RPMI8226 (cell line): ENCODE measurements around the gene KCNJ15.

Source experiments
- DNase-seq: peaks from one replicate; pipeline ENCODE4 v3.0.0-alpha.2; 2015

Gene KCNJ15

GRCh38 chr21:38300141-38300578 lies 43.4 kb downstream of the KCNJ15 start:
- no peak for DNase-seq

- no peak for DNase-seq
Measured at GRCh38 chr21:38301321-38302214, 44.8 kb downstream of the KCNJ15 start.

DNA sequence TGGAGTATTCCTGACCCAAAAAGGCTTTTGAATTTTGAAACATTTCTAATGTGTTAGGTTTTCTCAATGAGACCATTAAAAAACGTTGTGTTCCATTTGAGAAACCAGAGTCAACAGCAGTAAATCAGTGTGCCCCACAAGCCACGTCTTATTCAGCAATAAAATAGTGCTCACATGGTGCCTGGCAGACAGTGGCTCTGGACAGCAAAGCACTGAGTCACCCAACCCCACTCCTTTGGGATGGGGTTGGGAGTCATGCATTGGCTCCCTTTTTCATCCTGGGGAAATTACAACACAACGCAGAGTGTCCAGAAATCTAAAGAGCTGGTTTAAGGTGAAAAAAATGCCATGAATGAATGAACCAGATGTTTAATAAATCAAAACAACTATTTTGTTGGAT lies 46.5 kb downstream of the KCNJ15 start:
- DNase-seq: no peak

GRCh38 chr21:38306433-38307141 lies 49.8 kb downstream of the KCNJ15 start:
- no peak for DNase-seq

DNA sequence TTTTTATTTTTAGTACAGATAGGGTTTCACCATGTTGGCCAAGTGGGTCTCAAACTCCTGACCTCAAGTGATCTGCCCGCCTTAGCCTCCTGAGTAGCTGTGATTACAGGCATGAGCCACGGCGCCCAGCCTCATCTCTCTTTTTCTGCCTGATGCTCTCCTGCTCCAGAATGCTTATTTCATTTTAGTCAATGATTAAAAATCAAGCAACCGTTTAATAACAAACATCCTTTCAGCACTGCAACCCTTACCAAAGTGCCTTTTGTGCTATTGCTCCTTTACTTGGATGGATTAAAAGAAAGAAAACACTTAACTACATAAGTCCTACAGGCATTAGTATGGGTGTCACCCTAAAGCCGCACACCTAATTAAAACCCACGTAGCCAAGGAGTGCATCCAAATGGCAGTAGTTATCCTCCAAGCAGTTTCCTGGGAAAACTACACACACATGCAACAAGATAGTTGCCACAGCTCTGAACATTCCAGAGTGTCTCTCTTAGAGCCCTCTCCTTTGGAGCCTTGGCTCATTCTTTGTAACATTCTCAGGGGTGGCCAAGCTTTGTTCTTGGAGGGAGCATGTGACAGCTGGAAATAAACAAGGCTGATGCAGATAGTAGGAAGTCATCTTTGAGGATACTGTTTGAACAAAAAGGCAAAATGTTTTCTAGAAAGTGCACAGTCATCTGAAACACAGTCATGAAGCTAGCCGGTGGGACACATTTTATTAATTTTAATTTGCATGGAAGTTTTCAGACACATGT lies 51.2 kb downstream of the KCNJ15 start:
- no peak for DNase-seq

DNA sequence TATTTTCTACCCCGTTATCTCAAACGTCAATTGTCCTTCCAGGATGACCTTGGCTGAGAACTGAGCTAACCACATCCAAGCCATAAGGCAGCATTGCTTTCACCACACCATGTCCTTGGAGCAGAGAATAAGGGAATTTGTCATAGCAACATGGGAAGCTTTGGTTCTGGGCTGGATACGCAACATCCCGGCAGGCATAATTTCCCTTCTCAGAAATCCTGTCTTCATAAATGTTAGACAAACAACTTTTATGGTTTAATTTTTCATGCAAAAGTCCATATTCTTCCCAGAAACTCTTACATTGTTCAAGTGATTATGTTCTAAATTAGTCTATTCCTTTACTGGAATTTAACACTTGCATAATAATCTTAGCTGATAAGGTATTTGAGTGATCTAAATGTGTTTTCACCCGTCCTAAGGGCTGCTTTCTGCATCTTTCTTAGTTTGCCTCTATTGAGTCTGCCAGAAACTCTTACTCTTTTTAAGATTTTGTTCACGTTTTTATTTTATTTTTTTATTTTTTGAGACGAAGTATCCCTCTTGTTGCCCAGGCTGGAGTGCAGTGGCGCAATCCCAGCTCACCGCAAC lies 51.8 kb downstream of the KCNJ15 start:
- no peak for DNase-seq

DNA sequence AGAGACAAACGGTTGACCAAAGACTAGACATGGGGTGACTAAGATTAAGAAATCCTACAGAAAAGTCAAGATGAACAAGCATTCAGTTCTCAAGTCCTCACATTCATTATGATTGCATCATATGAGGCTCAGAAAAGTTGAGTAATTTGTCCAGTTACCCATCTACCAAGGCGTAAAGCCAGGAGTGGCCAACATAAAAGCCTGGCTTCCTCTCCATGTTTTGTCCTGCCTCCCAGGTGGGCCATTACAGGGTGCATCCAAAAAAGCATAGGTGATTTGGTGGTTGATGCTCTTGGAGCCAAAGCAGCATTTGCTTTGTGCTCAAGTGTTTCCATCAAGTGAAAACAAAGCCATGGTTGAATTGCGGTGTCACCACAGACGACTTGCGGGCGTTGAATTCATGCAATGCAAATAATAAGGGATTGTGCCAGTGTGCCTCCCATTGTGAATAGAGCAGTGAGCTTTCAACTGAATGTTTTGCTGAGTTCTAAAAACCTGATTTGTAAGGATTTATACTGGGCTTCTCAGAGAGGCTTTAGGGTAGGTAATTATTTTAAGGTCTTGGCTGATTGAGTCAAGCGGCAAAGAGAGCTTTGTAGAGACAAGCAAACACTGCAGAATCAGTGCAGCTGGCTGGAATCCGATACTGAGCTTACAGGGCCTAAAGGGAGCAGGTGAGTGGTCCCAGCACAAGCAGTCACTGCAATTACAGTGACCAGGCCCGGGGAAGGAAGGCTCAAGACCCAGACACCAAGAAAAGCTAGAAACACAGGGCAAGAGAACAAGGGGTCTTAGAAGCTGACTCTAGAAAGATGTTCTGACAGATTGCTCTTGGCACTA lies 54.1 kb downstream of the KCNJ15 start:
- DNase-seq: no peak

- no peak for DNase-seq
Measured at GRCh38 chr21:38311765-38312164, 55.0 kb downstream of the KCNJ15 start.

DNA sequence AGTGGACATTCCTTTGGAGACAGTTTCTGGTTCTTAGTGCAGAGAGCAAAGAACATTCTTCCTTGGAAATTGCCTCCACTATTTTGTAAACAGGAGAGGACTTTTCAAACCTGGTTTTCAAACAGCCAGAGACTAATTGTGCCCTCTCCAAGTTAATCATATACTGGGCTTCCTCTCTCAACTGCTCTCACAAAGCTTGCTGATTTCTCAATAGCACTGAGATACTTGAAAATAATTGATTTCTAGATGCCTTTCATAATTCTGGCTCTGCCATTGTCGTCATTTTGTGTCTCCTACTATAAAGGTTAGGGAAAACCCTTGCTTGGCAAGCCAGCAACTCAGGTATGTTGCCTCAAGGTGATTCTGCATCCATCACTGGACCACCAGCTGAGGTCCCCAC lies 56.0 kb downstream of the KCNJ15 start:
- DNase-seq: no peak

GRCh38 chr21:38314558-38314957 lies 57.8 kb downstream of the KCNJ15 start:
- DNase-seq: no peak

DNA sequence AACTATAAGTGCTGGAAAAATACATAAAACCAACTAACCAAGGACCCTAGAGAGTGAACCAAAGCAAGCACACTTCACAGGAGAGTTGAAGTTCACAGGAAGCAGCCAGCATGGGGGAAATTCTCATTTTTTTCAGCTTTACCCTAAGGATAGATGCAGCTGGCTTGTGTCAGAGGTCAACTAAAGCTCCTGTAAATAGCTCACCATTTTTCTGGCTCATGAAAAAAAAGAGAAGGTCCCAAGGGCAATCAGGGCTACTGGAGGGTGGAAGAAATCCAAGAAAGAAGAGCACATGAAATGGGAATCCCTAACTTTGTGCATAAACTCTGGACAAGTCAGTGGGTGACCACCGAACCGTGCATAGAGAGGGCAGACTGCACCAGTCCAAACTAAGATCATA lies 58.3 kb downstream of the KCNJ15 start:
- DNase-seq: no peak

- no peak for DNase-seq
Measured at GRCh38 chr21:38319781-38320180, 63.0 kb downstream of the KCNJ15 start.

DNA sequence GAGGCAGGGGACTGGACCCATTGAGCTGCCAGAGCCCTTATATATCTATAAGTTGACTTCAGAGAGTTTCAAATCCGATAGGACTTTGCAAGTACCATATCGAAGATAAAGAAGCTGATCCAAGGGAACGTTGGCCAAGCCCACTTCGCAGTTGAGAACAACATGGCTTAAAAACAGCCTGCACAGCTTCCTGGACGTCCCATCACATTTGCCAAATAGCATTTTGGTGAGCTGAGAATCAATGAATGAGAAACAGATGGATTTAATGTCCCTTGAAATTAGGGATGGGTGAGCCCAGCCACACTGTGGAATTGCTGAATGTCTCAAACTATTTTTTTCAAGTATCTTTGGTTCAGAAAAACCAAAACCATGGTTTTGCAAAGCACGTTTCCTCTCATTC lies 64.8 kb downstream of the KCNJ15 start:
- no peak for DNase-seq

DNA sequence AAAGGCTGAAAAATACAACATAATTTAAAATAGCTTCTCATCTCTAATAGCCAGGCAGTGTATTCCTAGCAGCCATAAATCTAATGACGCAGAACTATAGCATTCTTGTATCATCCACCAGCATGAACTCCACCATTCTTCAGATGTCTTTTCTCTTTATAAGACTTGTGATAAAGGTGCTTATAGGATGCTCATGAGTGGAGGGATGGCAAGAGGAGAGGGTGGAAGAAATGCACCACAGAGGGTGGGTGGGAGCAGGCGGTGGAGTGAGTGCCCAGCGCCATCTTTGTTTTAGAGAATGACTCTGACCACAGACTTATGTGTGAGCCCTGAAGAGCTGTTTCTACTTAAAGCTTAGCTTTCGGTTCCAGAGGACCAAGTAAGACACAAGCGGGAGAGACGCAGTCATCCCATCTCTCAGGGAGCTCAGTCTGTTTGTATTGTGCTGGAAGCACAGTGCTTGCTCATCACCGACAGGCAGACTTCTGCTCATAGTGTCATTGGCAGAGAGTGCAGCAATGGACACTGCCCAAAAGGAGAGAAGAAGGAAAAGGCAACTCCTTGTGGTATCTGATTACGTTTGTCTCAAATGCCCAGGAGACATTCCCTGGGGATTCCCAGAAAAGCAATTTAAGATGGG lies 65.6 kb downstream of the KCNJ15 start:
- DNase-seq: no peak

- no peak for DNase-seq
Measured at GRCh38 chr21:38323721-38324531, 67.1 kb downstream of the KCNJ15 start.

- DNase-seq: no peak
Measured at GRCh38 chr21:38325216-38325615, 68.4 kb downstream of the KCNJ15 start.

GRCh38 chr21:38325731-38326420 lies 69.1 kb downstream of the KCNJ15 start:
- DNase-seq: no peak

DNA sequence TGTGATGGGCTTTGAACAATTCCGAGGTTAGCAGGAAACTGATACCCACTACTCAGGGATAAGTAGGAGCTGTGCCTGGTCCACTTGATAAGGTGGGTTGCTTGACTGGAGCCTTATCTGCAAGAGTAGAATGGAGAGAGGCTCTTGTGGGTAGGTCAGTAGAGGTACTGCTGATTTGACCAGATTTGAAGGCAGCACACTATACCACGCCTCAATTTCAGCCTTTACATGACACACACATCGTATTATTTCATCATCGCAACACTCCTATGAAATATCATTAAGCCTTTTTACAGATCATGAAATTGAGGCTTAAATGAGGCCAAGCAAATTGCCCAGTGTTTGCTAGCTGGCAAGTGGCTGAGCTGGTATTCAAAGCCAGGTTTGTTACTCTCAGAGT lies 69.6 kb downstream of the KCNJ15 start:
- DNase-seq: no peak

DNA sequence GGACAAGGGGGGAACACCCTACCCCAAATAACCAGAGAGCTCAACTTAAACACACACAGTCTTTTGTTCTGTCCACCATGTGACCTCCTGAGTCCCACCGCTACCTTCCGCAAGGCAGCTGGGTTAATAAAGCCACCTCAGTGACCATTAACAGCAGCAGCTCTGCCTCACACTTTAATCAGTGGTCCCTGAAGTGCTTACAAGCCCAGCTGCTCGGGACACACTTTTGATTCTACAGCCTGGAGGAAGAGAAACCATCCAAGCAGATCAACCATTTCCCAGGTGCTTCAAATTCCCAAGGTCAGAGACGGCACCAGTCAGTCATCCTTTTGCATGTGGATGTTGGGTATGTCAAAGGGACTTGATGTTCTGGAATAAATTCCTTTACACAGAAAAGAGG lies 70.1 kb downstream of the KCNJ15 start:
- no peak for DNase-seq

DNA sequence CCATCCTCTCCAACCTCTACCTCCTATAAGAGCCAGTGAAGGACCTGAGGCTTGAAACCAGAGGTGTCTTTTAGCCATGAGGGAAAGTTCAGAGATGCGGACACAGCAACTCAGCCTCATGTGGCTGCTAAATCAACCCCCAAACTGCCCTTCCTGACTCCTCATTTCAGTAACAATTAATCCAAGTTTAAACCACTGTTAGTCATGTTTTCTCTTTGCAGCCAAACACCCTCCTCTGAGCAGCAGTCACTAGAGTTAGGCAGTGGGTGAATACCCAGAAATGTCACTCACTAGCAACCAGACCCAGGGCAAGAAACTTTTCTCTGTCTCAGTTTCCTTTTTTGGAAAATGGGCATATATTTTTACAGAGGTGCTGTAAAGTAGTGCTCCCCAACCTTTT lies 71.2 kb downstream of the KCNJ15 start:
- DNase-seq: no peak
